Caco-2 (cell line): ENCODE results near the gene AP2A2. TPM values are rescaled to one million over a fixed set of nuclear protein-coding genes. Genes with fewer than 3 reads are reported as not detected.

Source experiments
- BruUV-seq: library from RNA; stranded (reverse); fragments of 400-500 nt; replicated peaks from 2 replicates; lab custom pipeline; 2021; lab: Mats Ljungman, UMichigan
- CTCF ChIA-PET: fragments of 300-600 bp; sonication (Branson Sonifier 250); formaldehyde crosslinking; loops from one replicate; lab custom pipeline; 2022; ENCODE audit warnings: antibody characterized with exemption; lab: Charles Lee
- POLR2A ChIA-PET: fragments of 300-600 bp; sonication (Branson Sonifier 250); formaldehyde crosslinking; loops from one replicate; lab custom pipeline; 2022; ENCODE audit warnings: antibody characterized with exemption; lab: Charles Lee
- DNase-seq, 2 experiments: peaks; one replicate each; pipeline versions ENCODE4 v3.0.0 to v3.0.0-alpha.2; 2020 to 2022
- H3K27me3 ChIP-seq: replicated peaks from 2 replicates; pipeline ENCODE4 v1.6.0; 2011; ENCODE audit warnings: low read length; ENCODE audit not compliant: control insufficient read depth, insufficient read depth
- H3K36me3 ChIP-seq: 2 replicates; pipeline ENCODE4 v1.5.1; 2011; ENCODE audit warnings: low read length; ENCODE audit not compliant: control insufficient read depth, insufficient read depth
- H3K4me1 ChIP-seq: fragments of 250-450 bp; sonication (Bioruptor Pico); 2 replicates; pipeline ENCODE4 v1.5.1; 2020; ENCODE audit warnings: mild to moderate bottlenecking
- H3K4me3 ChIP-seq: 2 replicates; pipeline ENCODE4 v1.5.1; 2011; ENCODE audit warnings: low read depth, mild to moderate bottlenecking, control low read depth, low read length
- H3K9me3 ChIP-seq: fragments of 250-450 bp; sonication (Bioruptor Pico); 2 replicates; pipeline ENCODE4 v1.5.1; 2020; ENCODE audit warnings: mild to moderate bottlenecking, moderate library complexity
- H3K27ac Mint-ChIP-seq: one replicate; pipeline ENCODE4 v1.8.0; 2022; ENCODE audit warnings: mixed read lengths; ENCODE audit not compliant: unreplicated experiment
- H3K27me3 Mint-ChIP-seq: one replicate; pipeline ENCODE4 v1.8.0; 2022; ENCODE audit warnings: mixed read lengths; ENCODE audit not compliant: insufficient read depth, unreplicated experiment
- H3K36me3 Mint-ChIP-seq: one replicate; pipeline ENCODE4 v1.8.0; 2022; ENCODE audit warnings: mild to moderate bottlenecking, mixed read lengths; ENCODE audit not compliant: insufficient read depth, unreplicated experiment
- H3K4me1 Mint-ChIP-seq: one replicate; pipeline ENCODE4 v1.8.0; 2022; ENCODE audit warnings: low read depth, mixed read lengths; ENCODE audit not compliant: unreplicated experiment
- H3K4me3 Mint-ChIP-seq: one replicate; pipeline ENCODE4 v1.8.0; 2022; ENCODE audit warnings: mild to moderate bottlenecking, moderate library complexity, mixed read lengths; ENCODE audit not compliant: unreplicated experiment
- H3K9me3 Mint-ChIP-seq: one replicate; pipeline ENCODE4 v1.8.0; 2022; ENCODE audit warnings: mixed read lengths; ENCODE audit not compliant: unreplicated experiment
- intact Hi-C: fragments of 100-400 bp; cut with micrococcal nuclease; formaldehyde crosslinking; loops from one replicate; pipeline ENCODE4 v1.10.0; 2022; ENCODE audit not compliant: unreplicated experiment
- total RNA-seq: library from RNA; stranded (reverse); gene quantifications from 2 replicates; pipeline ENCODE4 v1.2.3, GENCODE V29; 2022
- TF ChIP-seq, protein P1 (sequence below), 2 experiments: fragments of 200-600 bp in 1 of 2; IDR thresholded peaks; 1 replicate in 1 of 2; 2 replicates in 1 of 2; pipeline versions ENCODE4 v1.5.1 to v1.8.0; 2011 to 2022; ENCODE audit warnings: antibody characterized with exemption in 1 of 2, control low read depth in 1 of 2, inconsistent platforms in 1 of 2, low read depth in 1 of 2, low read length in 1 of 2, mild to moderate bottlenecking in 1 of 2, moderate library complexity in 1 of 2; ENCODE audit not compliant: insufficient read depth in 1 of 2, severe bottlenecking in 1 of 2, unreplicated experiment in 1 of 2

AP2A2 gene
- total RNA-seq, 1 experiment from 2014 or later: 130 TPM

DNA sequence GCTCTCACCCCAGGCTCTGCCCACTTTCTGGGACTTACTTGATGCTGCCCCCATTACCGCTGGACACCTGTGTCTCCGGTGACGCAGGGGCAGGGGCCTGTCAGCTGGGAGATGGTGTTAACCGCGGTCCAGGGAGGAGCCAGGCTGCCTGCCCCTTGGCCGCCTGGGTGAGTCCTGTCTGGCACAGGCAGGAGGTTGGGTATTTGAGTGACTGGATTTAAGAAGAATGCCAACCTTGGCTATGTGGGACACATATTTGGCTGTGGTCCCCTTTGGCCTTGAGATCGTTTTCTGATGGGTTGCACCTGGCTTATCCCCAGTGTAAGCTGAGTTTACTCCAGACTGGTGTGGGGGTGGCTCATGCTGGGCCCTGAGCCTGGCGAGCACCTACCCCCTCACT is 108.3 kb downstream of the AP2A2 start:
- no peaks in the 10 kb centered on the region for H3K4me1 ChIP-seq
- no peaks in the 10 kb centered on the region for H3K36me3 ChIP-seq
- ChIA-PET CTCF (no interaction called here), POLR2A (no interaction called here)
- Mint-ChIP-seq H3K4me1 (no peaks in the 10 kb centered on the region), H3K27ac (no peak overlapping the region), H3K36me3 (peaks cover 9% of the 10 kb centered on the region), H3K9me3 (no peaks in the 10 kb centered on the region), H3K4me3 (no peak overlapping the region), H3K27me3 (no peaks in the 10 kb centered on the region)
- intact Hi-C loops: no loop called here
- no TSS peak for BruUV-seq
- no peaks in the 10 kb centered on the region for H3K9me3 ChIP-seq
- no peak for DNase-seq
- H3K4me3 ChIP-seq: no peak overlapping the region
- no peaks in the 10 kb centered on the region for H3K27me3 ChIP-seq
- TF ChIP-seq, protein P1, sequence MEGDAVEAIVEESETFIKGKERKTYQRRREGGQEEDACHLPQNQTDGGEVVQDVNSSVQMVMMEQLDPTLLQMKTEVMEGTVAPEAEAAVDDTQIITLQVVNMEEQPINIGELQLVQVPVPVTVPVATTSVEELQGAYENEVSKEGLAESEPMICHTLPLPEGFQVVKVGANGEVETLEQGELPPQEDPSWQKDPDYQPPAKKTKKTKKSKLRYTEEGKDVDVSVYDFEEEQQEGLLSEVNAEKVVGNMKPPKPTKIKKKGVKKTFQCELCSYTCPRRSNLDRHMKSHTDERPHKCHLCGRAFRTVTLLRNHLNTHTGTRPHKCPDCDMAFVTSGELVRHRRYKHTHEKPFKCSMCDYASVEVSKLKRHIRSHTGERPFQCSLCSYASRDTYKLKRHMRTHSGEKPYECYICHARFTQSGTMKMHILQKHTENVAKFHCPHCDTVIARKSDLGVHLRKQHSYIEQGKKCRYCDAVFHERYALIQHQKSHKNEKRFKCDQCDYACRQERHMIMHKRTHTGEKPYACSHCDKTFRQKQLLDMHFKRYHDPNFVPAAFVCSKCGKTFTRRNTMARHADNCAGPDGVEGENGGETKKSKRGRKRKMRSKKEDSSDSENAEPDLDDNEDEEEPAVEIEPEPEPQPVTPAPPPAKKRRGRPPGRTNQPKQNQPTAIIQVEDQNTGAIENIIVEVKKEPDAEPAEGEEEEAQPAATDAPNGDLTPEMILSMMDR (IDR thresholded peaks at IDR 0.05; ENCODE audit: insufficient read depth in 1 of 2, low read depth in 1 of 2, low read length in 1 of 2, severe bottlenecking in 1 of 2, unreplicated experiment in 1 of 2): no peak

DNA sequence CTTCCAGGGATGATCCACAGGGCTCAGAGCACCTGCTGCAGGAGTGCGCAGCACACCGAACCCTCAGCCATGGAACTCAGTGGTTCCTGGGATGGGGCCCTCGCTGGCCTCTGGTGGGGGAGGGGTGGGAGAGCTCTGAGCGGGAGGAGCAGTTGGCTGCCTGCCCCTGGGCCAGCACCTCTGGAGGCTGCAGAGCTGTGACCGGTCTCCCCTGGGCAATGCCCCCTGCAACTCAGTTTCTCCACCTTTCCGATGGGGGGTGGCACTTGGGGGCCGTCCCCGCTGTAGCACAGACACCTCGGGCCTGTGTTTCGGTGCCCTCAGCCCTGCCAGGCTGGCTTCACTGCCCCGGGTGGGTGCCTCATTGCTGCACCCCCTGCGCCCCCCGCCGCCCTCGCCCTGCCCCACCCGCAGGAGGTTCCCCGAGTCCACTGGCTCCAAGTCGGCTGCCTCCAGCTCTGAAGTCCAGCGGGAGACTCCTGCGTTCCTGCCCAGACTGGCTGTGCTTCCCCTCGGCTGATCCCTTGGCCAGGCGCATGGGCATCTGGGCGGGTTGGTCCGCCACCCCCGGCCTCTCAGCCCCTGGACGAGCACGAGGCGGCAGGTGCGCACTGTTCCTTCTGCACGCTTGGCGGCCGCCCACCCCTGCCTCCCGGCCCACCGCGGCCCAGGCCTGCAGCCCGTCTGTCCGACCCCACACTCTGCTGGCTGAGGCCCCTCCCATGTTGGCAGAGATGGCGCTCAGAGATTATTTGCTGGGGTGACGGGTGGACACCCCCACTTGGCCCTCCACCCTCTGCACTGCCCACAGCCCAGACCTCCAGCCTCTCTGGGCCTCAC is 109.0 kb downstream of the AP2A2 start:
- H3K27me3 ChIP-seq: no peaks in the 10 kb centered on the region
- H3K36me3 Mint-ChIP-seq: peaks cover 12% of the 10 kb centered on the region
- H3K36me3 ChIP-seq: no peaks in the 10 kb centered on the region
- H3K27ac Mint-ChIP-seq: no peak overlapping the region
- H3K27me3 Mint-ChIP-seq: no peaks in the 10 kb centered on the region
- no peaks in the 10 kb centered on the region for H3K4me1 ChIP-seq
- TF ChIP-seq, protein P1 (IDR thresholded peaks at IDR 0.05; ENCODE audit: insufficient read depth in 1 of 2, low read depth in 1 of 2, low read length in 1 of 2, severe bottlenecking in 1 of 2, unreplicated experiment in 1 of 2): no peak
- H3K4me3 ChIP-seq: no peak overlapping the region
- POLR2A ChIA-PET: no interaction called here
- no peaks in the 10 kb centered on the region for H3K9me3 Mint-ChIP-seq
- no TSS peak for BruUV-seq
- H3K4me3 Mint-ChIP-seq: no peak overlapping the region
- CTCF ChIA-PET: no interaction called here
- H3K4me1 Mint-ChIP-seq: no peaks in the 10 kb centered on the region
- intact Hi-C loops: no loop called here
- no peak for DNase-seq
- H3K9me3 ChIP-seq: no peaks in the 10 kb centered on the region

DNA sequence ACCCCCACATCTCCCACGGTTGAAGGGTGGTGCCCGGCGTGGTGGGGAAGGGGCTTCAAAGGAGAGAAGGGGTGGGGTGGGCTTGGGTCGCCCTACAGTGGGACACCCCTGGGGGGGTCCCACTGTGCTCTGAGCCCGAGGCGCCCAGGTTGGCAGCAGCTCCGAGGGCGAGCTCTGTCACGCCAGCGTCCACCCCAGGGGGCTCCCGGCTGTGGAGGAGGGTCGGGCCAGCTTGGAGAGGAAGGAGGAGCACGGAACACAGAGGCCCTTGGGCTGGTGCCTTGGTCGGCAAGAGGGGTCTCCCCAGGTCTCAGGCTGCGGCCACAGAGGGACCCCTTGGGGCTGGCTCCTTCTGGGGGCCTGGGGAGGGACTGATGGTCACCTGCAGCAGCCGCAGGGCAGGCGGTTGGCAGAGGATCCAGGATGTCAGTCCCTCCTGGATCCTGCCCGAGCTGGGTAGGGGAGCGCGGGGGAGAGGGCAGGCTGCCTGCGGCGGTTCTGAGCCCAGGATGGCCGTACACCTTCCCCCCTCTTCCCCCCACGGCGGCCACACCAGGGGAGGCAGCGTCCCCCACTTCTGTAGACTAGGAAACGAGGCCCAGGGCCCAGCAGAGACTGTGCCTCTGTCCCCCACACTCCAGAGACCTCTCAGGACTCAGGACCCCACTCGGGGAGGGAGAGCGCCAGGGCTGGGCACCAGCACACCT is 110.1 kb downstream of the AP2A2 start:
- ChIA-PET CTCF (no interaction called here), POLR2A (no interaction called here)
- Mint-ChIP-seq H3K9me3 (no peaks in the 10 kb centered on the region), H3K27me3 (no peaks in the 10 kb centered on the region), H3K36me3 (peaks cover 12% of the 10 kb centered on the region), H3K4me3 (no peak overlapping the region), H3K27ac (no peak overlapping the region), H3K4me1 (no peaks in the 10 kb centered on the region)
- intact Hi-C loops: no loop called here
- TF ChIP-seq, protein P1 (IDR thresholded peaks at IDR 0.05; ENCODE audit: insufficient read depth in 1 of 2, low read depth in 1 of 2, low read length in 1 of 2, severe bottlenecking in 1 of 2, unreplicated experiment in 1 of 2): no peak
- Histone ChIP-seq H3K27me3 (no peaks in the 10 kb centered on the region), H3K9me3 (no peaks in the 10 kb centered on the region), H3K4me3 (no peak overlapping the region), H3K4me1 (no peaks in the 10 kb centered on the region), H3K36me3 (no peaks in the 10 kb centered on the region)
- DNase-seq: no peak
- BruUV-seq: no TSS peak
